ENCODE results near the gene RILPL2. TPM values are rescaled to one million over a fixed set of nuclear protein-coding genes. Genes with fewer than 3 reads are reported as not detected.

RILPL2 gene
- total and polyA plus RNA-seq, 2 of the 13 experiments (the other 11 are each of a cell fraction or from before 2014, with no cell fraction given) = 2.7 to 8.1 TPM

- TF ChIP-seq ZNF337 (CRISPR knock-in tag; IDR thresholded peaks at IDR 0.05; ENCODE audit: borderline replicate concordance, low read depth) (peak; percentile 54; the same call in 1 of the 2 replicates), RAD21 (CRISPR knock-in tag; IDR thresholded peaks at IDR 0.05) (no peak), RFX5 (IDR thresholded peaks at IDR 0.05; ENCODE audit: low read depth, low read length) (no peak), JUND (CRISPR knock-in tag; IDR thresholded peaks at IDR 0.05) (peak; percentile 69), REST (IDR thresholded peaks at IDR 0.05; ENCODE audit: borderline replicate concordance in 1 of 2, low read depth in 1 of 2, low read length in 2 of 2) (no peak), ATF1 (CRISPR knock-in tag; IDR thresholded peaks at IDR 0.05) (peak; percentile 31; the same call in 1 of the 2 replicates), IKZF5 (CRISPR knock-in tag; IDR thresholded peaks at IDR 0.05) (peak; percentile 84), CBX1 (IDR thresholded peaks at IDR 0.05; ENCODE audit: low read depth) (no peak), RNF2 (conservative IDR thresholded peaks at IDR 0.05; ENCODE audit: low read depth) (no peak), ZNF136 (CRISPR knock-in tag; IDR thresholded peaks at IDR 0.05; ENCODE audit: low read depth) (0 out of 2 replicates have a peak, but pooled peaks have one; percentile 49), ZFP90 (CRISPR knock-in tag; IDR thresholded peaks at IDR 0.05; ENCODE audit: borderline replicate concordance) (0 out of 2 replicates have a peak, but pooled peaks have one; percentile 54), ZNF598 (CRISPR knock-in tag; IDR thresholded peaks at IDR 0.05; ENCODE audit: borderline replicate concordance) (0 out of 2 replicates have a peak, but pooled peaks have one; percentile 28), ARID4A (CRISPR knock-in tag; IDR thresholded peaks at IDR 0.05; ENCODE audit: borderline replicate concordance) (peak; percentile 79; the same call in 1 of the 2 replicates), MTF2 (CRISPR knock-in tag; IDR thresholded peaks at IDR 0.05; ENCODE audit: borderline replicate concordance) (no peak)
- TF ChIP-seq, protein P1, sequence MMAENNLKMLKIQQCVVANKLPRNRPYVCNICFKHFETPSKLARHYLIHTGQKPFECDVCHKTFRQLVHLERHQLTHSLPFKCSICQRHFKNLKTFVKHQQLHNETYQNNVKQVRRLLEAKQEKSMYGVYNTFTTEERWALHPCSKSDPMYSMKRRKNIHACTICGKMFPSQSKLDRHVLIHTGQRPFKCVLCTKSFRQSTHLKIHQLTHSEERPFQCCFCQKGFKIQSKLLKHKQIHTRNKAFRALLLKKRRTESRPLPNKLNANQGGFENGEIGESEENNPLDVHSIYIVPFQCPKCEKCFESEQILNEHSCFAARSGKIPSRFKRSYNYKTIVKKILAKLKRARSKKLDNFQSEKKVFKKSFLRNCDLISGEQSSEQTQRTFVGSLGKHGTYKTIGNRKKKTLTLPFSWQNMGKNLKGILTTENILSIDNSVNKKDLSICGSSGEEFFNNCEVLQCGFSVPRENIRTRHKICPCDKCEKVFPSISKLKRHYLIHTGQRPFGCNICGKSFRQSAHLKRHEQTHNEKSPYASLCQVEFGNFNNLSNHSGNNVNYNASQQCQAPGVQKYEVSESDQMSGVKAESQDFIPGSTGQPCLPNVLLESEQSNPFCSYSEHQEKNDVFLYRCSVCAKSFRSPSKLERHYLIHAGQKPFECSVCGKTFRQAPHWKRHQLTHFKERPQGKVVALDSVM (CRISPR knock-in tag; IDR thresholded peaks at IDR 0.05) = peak; percentile 55; the same call in 1 of the 2 replicates
- TF ChIP-seq, protein P2, sequence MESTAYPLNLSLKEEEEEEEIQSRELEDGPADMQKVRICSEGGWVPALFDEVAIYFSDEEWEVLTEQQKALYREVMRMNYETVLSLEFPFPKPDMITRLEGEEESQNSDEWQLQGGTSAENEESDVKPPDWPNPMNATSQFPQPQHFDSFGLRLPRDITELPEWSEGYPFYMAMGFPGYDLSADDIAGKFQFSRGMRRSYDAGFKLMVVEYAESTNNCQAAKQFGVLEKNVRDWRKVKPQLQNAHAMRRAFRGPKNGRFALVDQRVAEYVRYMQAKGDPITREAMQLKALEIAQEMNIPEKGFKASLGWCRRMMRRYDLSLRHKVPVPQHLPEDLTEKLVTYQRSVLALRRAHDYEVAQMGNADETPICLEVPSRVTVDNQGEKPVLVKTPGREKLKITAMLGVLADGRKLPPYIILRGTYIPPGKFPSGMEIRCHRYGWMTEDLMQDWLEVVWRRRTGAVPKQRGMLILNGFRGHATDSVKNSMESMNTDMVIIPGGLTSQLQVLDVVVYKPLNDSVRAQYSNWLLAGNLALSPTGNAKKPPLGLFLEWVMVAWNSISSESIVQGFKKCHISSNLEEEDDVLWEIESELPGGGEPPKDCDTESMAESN (CRISPR knock-in tag; conservative IDR thresholded peaks at IDR 0.05) = no peak
Measured at GRCh38 chr12:123472438-123472849, 36.0 kb upstream of the RILPL2 start (continued).

All from HepG2 (cell line).